ENCODE measurements around the gene TRIM25. TPM values are rescaled to one million over a fixed set of nuclear protein-coding genes. Genes with fewer than 3 reads are reported as not detected.

The TRIM25 gene
- total RNA-seq, 1 donor from 2014 or later = 25.6 TPM

GRCh38 chr17:56897646-56898424 is 16.0 kb downstream of the TRIM25 start:
- H3K4me3 Mint-ChIP-seq = no peak overlapping the region
- H3K36me3 Mint-ChIP-seq (ENCODE audit: low read depth) = peaks cover 15% of the 10 kb centered on the region
- H3K4me1 Mint-ChIP-seq = peaks cover 7% of the 10 kb centered on the region
- peak overlapping the region; percentile 45 for H3K27ac Mint-ChIP-seq (ENCODE audit: unreplicated experiment)
- TF ChIP-seq CTCF (conservative IDR thresholded peaks at IDR 0.05) = no peak
- no peaks in the 10 kb centered on the region for H3K27me3 Mint-ChIP-seq (ENCODE audit: low read depth)
- no peak for DNase-seq (ENCODE audit: low read depth, low spot score)
- no peaks in the 10 kb centered on the region for H3K9me3 Mint-ChIP-seq

- no peak overlapping the region for H3K4me3 Mint-ChIP-seq
- TF ChIP-seq CTCF (conservative IDR thresholded peaks at IDR 0.05) = no peak
- peaks cover 4% of the 10 kb centered on the region for H3K9me3 Mint-ChIP-seq
- H3K27ac Mint-ChIP-seq (ENCODE audit: unreplicated experiment) = no peak overlapping the region
- H3K4me1 Mint-ChIP-seq = peaks cover 7% of the 10 kb centered on the region
- H3K27me3 Mint-ChIP-seq (ENCODE audit: low read depth) = no peaks in the 10 kb centered on the region
- no peak for DNase-seq (ENCODE audit: low read depth, low spot score)
- peaks cover 23% of the 10 kb centered on the region for H3K36me3 Mint-ChIP-seq (ENCODE audit: low read depth)
These were observed 16.9 kb downstream of the TRIM25 start for GRCh38 chr17:56896968-56897359.

GRCh38 chr17:56896217-56896967 is 17.5 kb downstream of the TRIM25 start:
- Mint-ChIP-seq H3K4me1 (peaks cover 7% of the 10 kb centered on the region), H3K36me3 (ENCODE audit: low read depth) (peaks cover 19% of the 10 kb centered on the region), H3K4me3 (no peak overlapping the region), H3K9me3 (peaks cover 4% of the 10 kb centered on the region), H3K27me3 (ENCODE audit: low read depth) (no peaks in the 10 kb centered on the region), H3K27ac (ENCODE audit: unreplicated experiment) (no peak overlapping the region)
- TF ChIP-seq CTCF (conservative IDR thresholded peaks at IDR 0.05) = no peak
- DNase-seq (ENCODE audit: low read depth, low spot score) = no peak

- H3K36me3 Mint-ChIP-seq (ENCODE audit: low read depth) = peaks cover 20% of the 10 kb centered on the region
- H3K4me3 Mint-ChIP-seq = no peak overlapping the region
- no peak for TF ChIP-seq CTCF (conservative IDR thresholded peaks at IDR 0.05)
- H3K27ac Mint-ChIP-seq (ENCODE audit: unreplicated experiment) = no peak overlapping the region
- H3K4me1 Mint-ChIP-seq = peaks cover 7% of the 10 kb centered on the region
- DNase-seq (ENCODE audit: low read depth, low spot score) = no peak
- no peaks in the 10 kb centered on the region for H3K27me3 Mint-ChIP-seq (ENCODE audit: low read depth)
- H3K9me3 Mint-ChIP-seq = peaks cover 4% of the 10 kb centered on the region
These were observed 18.9 kb downstream of the TRIM25 start for GRCh38 chr17:56894859-56895455.

GRCh38 chr17:56893503-56893902 is 20.3 kb downstream of the TRIM25 start:
- H3K4me3 Mint-ChIP-seq = no peak overlapping the region
- H3K9me3 Mint-ChIP-seq = peaks cover 4% of the 10 kb centered on the region
- H3K36me3 Mint-ChIP-seq (ENCODE audit: low read depth) = peaks cover 23% of the 10 kb centered on the region
- H3K27me3 Mint-ChIP-seq (ENCODE audit: low read depth) = no peaks in the 10 kb centered on the region
- no peak for TF ChIP-seq CTCF (conservative IDR thresholded peaks at IDR 0.05)
- no peak for DNase-seq (ENCODE audit: low read depth, low spot score)
- H3K27ac Mint-ChIP-seq (ENCODE audit: unreplicated experiment) = no peak overlapping the region
- H3K4me1 Mint-ChIP-seq = no peaks in the 10 kb centered on the region

Measured in neural crest cell (in vitro differentiated cells).